GM20000 (cell line): ENCODE results near the gene KCNK5.
A peak's percentile ranks its signal among the peaks of the same experiment; 100 is the strongest.

ENCODE experiments used
- DNase-seq: peaks from one replicate; pipeline ENCODE4 v3.0.0; 2012; ENCODE audit warnings: low spot score
- TF ChIP-seq, protein P1 (sequence below): IDR thresholded peaks from 2 replicates; pipeline ENCODE4 v1.5.1; 2012; ENCODE audit warnings: mild to moderate bottlenecking, control low read depth; ENCODE audit errors: extremely low read depth, missing control alignments

The KCNK5 gene, protein sequence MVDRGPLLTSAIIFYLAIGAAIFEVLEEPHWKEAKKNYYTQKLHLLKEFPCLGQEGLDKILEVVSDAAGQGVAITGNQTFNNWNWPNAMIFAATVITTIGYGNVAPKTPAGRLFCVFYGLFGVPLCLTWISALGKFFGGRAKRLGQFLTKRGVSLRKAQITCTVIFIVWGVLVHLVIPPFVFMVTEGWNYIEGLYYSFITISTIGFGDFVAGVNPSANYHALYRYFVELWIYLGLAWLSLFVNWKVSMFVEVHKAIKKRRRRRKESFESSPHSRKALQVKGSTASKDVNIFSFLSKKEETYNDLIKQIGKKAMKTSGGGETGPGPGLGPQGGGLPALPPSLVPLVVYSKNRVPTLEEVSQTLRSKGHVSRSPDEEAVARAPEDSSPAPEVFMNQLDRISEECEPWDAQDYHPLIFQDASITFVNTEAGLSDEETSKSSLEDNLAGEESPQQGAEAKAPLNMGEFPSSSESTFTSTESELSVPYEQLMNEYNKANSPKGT

DNA sequence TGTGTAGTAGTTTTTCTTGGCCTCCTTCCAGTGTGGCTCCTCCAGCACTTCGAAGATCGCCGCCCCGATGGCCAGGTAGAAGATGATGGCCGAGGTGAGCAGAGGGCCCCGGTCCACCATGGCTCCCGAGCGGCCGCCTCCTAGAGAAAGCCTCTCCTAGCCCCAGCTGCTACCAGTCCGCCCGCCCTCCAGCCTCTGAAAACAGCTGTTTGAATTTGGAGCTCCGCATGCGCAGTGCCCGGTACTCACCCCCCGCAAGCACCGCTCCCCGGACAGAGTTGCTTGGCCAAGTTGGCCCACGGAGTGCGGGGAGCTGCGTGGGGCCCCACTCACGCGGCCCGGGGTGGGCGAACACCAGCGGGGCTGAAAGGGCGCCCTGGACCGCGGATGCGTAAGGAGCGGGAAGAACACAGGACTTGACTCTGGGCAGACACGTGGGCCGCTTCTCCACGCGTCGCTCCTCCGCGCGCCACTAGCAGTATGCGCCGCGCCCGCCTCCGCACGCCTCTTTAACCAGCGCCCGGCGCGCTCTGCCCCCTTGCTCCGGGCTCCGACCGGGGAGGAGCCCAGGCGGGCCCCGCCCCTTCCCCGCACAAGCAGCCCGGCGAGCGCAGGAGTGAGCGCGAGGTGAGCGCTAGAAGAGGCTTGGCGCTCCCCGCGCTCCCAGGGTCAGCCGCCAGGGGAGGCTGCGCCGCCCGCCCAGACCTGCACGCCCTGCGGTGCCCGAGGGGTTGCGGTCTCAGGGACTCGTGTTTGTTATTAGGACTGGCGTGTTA is at the start of gene KCNK5:
Gene KCNK5, minus strand, starts transcription at position 484 of the 776 bp plus-strand sequence. Its CDS starts 364 bp downstream, at position 120.
- TF ChIP-seq, protein P1, sequence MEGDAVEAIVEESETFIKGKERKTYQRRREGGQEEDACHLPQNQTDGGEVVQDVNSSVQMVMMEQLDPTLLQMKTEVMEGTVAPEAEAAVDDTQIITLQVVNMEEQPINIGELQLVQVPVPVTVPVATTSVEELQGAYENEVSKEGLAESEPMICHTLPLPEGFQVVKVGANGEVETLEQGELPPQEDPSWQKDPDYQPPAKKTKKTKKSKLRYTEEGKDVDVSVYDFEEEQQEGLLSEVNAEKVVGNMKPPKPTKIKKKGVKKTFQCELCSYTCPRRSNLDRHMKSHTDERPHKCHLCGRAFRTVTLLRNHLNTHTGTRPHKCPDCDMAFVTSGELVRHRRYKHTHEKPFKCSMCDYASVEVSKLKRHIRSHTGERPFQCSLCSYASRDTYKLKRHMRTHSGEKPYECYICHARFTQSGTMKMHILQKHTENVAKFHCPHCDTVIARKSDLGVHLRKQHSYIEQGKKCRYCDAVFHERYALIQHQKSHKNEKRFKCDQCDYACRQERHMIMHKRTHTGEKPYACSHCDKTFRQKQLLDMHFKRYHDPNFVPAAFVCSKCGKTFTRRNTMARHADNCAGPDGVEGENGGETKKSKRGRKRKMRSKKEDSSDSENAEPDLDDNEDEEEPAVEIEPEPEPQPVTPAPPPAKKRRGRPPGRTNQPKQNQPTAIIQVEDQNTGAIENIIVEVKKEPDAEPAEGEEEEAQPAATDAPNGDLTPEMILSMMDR = peak; percentile 21
- DNase-seq = peak; percentile 85

DNA sequence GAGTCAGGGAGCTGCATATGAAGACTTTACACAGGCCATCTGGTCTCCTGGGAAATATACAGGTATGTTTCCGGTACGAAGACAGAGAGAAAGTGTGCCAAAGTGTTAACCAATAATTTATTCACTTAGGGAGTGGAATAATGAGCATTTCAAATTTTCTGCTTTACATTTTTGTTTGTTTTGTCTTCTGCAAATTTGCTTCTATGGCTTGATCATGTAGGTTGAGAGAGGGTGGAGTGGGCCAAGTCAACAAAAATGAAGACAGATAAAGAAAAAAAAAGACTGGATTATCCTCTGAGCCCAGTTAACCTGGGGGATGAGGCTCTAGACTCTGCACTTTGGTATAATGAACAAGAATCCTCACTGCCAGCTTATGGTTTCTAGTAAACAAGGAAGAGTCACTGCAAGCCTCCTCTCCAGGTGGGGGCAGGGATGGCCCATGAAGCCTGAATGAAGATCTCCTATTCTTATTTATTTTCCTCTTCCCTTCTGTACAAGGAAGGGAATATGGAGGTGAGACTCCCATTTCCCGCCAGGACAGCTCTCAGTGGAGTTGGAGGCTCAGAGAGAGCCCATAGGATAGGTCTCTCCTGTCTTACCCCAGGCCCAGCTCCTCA is 47.2 kb upstream of the KCNK5 start:
- no peak for DNase-seq
- TF ChIP-seq, protein P1 = no peak

DNA sequence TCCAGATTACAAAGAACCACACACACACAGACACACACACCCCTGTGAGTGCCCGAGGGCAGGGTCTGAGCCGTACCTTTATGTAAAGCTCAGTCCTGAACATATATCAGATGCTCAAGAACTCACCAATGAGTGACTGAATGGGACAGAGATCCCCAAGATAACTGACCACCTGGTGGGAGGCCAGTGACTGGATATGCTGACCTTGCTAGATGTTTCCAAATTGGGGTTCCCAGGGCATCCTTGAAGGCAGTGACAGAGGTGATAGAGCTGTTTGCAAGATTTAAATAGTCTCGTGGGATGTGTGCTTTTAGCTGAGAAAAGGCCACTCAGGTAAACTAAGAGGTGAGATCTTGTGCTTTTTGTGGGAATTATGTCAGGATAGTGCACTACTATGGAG is 45.6 kb upstream of the KCNK5 start:
- no peak for DNase-seq
- TF ChIP-seq, protein P1 = no peak

DNA sequence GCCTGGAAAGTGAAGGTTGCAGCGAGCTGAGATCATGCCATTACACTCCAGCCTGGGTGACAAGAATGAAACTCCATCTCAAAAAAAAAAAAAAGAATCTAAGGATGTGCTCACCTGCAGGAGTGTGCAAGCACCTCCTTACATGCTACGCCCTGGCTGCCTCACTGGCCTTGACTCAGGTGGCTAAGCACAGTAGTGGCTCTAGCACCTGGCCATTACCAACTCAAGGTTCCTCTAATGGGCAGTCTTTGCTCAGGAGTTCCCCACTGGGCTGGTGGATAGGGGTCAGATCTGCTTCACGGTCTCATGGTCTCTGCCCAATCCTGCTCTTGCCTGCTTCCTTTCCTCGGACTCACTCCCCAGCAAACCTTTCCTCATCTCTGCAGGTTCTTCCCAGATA is 45.2 kb upstream of the KCNK5 start:
- no peak for DNase-seq
- TF ChIP-seq, protein P1 = no peak

DNA sequence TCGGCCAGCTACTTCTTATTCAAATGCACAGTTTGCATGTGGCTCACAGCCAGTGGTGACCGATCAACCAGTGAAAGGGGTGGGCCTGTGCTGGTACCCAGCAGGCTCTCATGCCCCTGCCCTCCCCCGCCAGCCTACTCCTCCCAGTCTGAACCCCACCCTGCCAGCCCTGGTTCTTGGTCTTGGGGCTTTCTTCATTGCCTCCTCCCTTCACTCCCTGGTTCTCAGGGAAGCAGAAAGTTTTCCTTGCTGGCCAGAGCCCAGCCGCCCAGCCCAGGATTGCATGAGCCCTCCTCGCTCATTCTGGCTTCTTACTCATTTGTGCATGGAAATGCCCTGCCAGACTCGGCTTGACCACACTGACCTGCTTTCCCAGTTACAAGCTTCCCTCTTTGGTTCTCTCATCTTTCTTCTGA is 44.1 kb upstream of the KCNK5 start:
- TF ChIP-seq, protein P1 = no peak
- no peak for DNase-seq

DNA sequence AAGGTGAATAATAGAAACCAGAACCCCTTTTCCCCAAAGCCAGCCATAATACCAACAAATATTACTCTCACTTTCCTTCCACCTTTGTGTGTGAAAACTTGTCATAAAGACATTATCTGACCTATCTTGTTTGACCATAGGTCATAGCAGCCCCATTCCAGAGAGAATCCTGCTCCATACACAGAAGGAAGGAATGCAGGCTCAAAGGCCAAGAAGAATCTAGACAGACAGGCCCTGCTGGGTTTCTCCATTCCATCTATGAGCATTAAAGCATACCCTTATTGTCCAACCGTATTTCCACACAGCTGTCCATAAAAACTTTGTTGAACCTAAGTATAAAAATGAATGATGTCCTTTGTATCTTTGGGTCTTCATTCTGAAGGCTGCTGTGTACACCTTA is 40.7 kb upstream of the KCNK5 start:
- TF ChIP-seq, protein P1 = no peak
- no peak for DNase-seq
